Stimulated activated CD8-positive, alpha-beta memory T cell treated with anti-CD3 and anti-CD28 coated beads, Interleukin-7, amount 100 ng/mL, for 48 hours (primary cell): ENCODE results near the gene KCNC4.

Experiments
- DNase-seq, 2 donors: peaks; one replicate each; pipeline ENCODE4 v3.0.0-alpha.2; 2020; ENCODE audit warnings: low read depth in 1 of 2; ENCODE audit errors: extremely low read depth in 1 of 2

Gene KCNC4

DNA sequence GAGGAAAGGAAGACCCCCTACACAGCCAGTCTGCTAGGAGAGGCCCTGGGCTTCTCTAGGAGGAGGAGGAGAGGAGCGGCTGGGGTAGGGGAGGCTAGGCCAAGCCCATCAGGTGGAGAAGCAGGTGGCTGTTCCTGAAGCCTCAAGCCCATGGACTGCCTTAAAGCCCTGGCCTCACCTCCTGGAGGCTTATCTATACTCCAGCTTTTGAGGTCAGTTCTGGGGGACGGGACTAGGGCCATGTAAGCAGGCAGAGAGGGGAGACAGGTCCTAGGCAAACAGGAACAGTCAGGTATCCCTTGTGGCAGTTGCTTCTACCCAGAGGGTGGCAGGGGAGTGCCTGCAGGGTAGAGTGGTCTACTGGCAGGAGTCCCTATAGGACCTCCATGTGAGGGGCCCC, 40.6 kb downstream of the KCNC4 start:
- no peak for DNase-seq

DNA sequence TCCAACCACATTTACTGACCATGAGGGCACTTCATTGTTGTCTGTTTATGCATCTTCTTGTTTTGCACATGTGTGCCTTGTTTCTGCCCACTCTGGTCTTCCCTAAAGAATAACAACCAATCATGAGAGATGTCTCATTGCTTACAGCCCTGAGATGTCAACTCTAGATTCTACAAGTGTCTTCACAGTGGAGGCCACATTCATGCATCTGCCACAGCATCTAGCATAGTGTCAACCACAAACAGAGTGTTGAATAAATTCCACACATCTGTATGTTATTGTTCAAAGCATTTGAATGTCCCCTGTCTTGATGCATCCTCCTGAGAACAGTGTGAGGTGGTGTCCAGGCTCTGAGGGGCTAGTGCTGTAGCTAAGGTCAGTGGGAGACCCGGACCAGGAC, 43.1 kb downstream of the KCNC4 start:
- no peak for DNase-seq

DNA sequence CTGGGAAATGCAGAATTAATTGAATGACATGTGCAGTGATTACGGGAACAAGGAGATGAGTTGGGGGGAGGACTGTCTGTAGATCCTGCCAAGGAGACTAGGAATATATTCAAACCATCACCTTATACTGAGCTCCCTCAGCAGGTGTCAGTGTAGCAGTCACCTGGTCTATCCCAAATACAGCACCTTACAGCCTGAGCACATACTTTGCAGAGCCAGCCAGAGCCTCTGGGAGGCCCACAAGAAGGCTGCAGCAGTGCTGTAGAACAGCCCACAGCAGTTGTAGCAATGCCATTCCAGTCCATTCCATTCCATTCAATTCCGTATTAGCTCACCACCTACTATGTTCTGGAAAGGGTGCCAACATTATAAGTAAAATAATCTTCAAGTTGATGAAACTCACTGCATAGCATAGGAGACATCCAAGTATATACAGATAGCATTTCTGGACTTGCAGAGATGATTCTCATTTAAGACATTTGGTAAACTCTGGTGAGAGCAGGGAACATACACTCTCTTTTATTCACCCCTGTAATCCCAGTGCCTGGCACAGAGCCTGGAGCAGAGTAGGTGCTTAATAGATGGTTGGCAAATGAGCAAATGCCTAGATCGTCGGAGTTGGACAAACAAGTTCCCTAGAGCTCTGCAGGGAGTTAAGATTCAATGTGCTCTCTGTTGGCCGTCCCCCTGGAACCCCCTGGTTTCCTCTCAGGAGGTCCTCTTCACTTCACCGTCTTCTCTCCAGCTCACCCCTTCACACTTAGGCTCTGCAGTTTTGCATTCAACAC, 44.7 kb downstream of the KCNC4 start:
- DNase-seq: no peak

DNA sequence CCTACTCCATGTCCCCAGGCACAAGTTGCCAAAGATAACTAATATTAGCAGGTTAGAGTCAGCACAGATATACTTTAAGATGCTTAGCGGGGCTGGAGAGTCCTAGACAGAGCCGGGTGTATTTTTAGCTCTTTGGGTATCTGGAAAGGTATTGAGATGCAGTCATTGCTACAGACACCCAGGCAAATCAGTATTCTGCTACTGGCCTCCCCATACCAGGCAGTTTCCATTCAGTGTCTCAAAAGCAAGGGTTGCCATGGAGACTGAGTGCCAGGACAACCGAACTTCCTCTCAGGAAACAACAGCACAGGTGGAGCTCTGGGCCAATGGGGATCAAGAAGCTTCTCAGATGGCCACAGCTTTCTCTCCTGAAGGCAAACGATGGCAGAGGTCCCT, 45.3 kb downstream of the KCNC4 start:
- no peak for DNase-seq

DNA sequence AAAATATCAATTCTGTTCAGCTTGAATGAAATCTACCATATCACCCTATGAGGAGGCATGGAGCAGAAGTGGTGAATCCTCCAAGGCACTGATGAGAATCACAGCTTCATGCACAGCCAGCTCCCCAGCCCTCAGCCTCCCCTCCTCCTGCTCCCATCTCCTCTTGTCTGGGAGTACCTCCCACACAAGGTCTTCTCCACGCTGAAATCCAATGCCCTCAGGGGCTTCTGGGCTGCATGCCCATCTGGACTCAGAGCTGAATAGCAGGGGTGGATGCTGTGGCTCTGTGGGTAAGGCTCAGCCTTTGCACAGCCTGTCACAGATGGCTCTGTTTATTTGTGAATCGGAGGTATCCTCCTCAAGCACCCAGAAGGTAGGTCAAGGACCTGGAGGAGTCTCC, 48.6 kb downstream of the KCNC4 start:
- no peak for DNase-seq

DNA sequence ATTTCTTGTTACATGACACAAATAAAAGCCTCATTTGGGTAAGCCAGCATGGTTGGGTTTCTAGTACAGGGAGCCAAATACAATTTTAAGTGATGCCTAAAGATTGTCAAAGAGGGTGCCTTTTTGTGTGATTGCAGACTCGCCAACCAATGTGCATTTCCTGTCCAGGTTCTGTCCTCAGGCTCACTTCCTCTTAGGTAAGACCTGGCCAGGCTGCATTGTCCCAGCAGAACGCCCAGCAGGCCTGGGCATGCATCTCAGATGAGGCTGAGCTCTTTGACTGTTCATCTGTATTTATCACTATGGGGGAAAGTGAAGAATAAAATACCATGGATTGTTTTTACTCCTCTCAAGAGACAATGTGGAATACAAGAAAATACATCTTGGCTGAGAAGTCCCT, 49.7 kb downstream of the KCNC4 start:
- no peak for DNase-seq
